ELR (cell line): Measurements from ENCODE around the gene KRTAP5-2.
"Not testable (repeated sequence)": the region's sequence is repeated elsewhere in the genome, so short reads cannot be mapped to it uniquely, and the experiment has no call there.

Experiments
- DNase-seq: peaks from one replicate; pipeline ENCODE4 v3.0.0-alpha.2; 2015; ENCODE audit warnings: low read depth

The KRTAP5-2 gene

GRCh38 chr11:1628506-1629325 is 30.6 kb upstream of the KRTAP5-2 start:
- DNase-seq = peak; percentile 52

- DNase-seq = no peak
These were observed 27.4 kb upstream of the KRTAP5-2 start for GRCh38 chr11:1625541-1625940.

- no peak for DNase-seq
These were observed 26.5 kb upstream of the KRTAP5-2 start for GRCh38 chr11:1624621-1625020.

GRCh38 chr11:1623716-1624115 is 25.6 kb upstream of the KRTAP5-2 start:
- no peak for DNase-seq

GRCh38 chr11:1622086-1622485 is 24.0 kb upstream of the KRTAP5-2 start, which contains the start of gene KRTAP5-4:
Gene KRTAP5-4, minus strand, starts transcription at chr11:1622138. Its CDS starts 45 bp downstream, at chr11:1622093.
- no peak for DNase-seq

GRCh38 chr11:1619449-1619848 is 21.4 kb upstream of the KRTAP5-2 start:
- DNase-seq = peak; percentile 24

GRCh38 chr11:1618231-1618630 is 20.1 kb upstream of the KRTAP5-2 start:
- DNase-seq = no peak

- no peak for DNase-seq
These were observed 10.3 kb upstream of the KRTAP5-2 start, which contains the start of gene KRTAP5-3 for GRCh38 chr11:1608363-1608762. Gene KRTAP5-3, minus strand, starts transcription at chr11:1608463. Its CDS starts 78 bp downstream, at chr11:1608385.

GRCh38 chr11:1607901-1608300 is 9.8 kb upstream of the KRTAP5-2 start:
- not testable (repeated sequence) for DNase-seq

GRCh38 chr11:1607156-1607845 is 9.2 kb upstream of the KRTAP5-2 start:
- not testable (repeated sequence) for DNase-seq

GRCh38 chr11:1605923-1606322 is 7.8 kb upstream of the KRTAP5-2 start:
- DNase-seq = not testable (repeated sequence)

- DNase-seq = no peak
These were observed 6.6 kb upstream of the KRTAP5-2 start for GRCh38 chr11:1604711-1605110.

- no peak for DNase-seq
These were observed 6.1 kb upstream of the KRTAP5-2 start for GRCh38 chr11:1604181-1604580.

GRCh38 chr11:1603629-1604028 is 5.5 kb upstream of the KRTAP5-2 start:
- DNase-seq = no peak

GRCh38 chr11:1601663-1602062 is 3.6 kb upstream of the KRTAP5-2 start:
- DNase-seq = not testable (repeated sequence)

- no peak for DNase-seq
These were observed 2.5 kb upstream of the KRTAP5-2 start for GRCh38 chr11:1600626-1601025.

- DNase-seq = peak; percentile 45
These were observed 722 bp upstream of the KRTAP5-2 start for GRCh38 chr11:1598816-1599215.

GRCh38 chr11:1598406-1598805 is 312 bp upstream of the KRTAP5-2 start:
- not testable (repeated sequence) for DNase-seq

GRCh38 chr11:1597331-1597993 is 632 bp downstream of the KRTAP5-2 start:
- DNase-seq = no peak

GRCh38 chr11:1596576-1597121 is 1.4 kb downstream of the KRTAP5-2 start:
- not testable (repeated sequence) for DNase-seq

GRCh38 chr11:1595994-1596575 is 2.0 kb downstream of the KRTAP5-2 start:
- DNase-seq = peak; percentile 13

- no peak for DNase-seq
These were observed 5.5 kb downstream of the KRTAP5-2 start for GRCh38 chr11:1592628-1593027.
